NCI-H2227 treated with DMSO at 0.1 percent for 48 hours (cell line): Measurements from ENCODE around the gene ZNF835.

Experiments used
- DNase-seq: peaks from one replicate; lab custom pipeline; 2025; lab: John Stamatoyannopoulos, UW

Gene ZNF835

GRCh38 chr19:56663931-56664500 is 7.5 kb downstream of the ZNF835 start:
- no peak for DNase-seq

DNA sequence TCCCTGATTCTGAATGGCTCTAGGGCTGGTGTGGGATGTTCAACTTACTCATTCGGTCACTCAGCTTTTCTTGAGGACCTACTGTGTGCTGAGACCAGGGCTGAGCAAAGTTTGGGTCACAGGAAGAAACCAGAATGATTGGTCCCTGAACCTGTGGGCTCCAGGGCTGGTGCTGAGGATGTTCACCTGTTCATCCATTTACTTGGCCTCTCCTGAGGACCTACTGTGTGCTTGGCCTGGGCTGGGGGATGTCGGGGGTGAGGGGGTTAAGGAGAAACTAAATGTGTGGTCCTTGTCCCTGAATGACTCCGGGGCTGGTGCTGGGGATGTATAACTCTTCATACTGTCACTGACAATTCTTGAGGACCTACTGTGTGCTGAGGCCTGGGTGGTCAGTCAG is 10.3 kb downstream of the ZNF835 start:
- DNase-seq, result no peak

- DNase-seq, result peak; percentile 35
Measured at GRCh38 chr19:56660381-56661107, 11.0 kb downstream of the ZNF835 start.

- no peak for DNase-seq
Measured at GRCh38 chr19:56654151-56654550, 17.4 kb downstream of the ZNF835 start.

GRCh38 chr19:56643460-56643955 is 28.0 kb downstream of the ZNF835 start:
- no peak for DNase-seq

DNA sequence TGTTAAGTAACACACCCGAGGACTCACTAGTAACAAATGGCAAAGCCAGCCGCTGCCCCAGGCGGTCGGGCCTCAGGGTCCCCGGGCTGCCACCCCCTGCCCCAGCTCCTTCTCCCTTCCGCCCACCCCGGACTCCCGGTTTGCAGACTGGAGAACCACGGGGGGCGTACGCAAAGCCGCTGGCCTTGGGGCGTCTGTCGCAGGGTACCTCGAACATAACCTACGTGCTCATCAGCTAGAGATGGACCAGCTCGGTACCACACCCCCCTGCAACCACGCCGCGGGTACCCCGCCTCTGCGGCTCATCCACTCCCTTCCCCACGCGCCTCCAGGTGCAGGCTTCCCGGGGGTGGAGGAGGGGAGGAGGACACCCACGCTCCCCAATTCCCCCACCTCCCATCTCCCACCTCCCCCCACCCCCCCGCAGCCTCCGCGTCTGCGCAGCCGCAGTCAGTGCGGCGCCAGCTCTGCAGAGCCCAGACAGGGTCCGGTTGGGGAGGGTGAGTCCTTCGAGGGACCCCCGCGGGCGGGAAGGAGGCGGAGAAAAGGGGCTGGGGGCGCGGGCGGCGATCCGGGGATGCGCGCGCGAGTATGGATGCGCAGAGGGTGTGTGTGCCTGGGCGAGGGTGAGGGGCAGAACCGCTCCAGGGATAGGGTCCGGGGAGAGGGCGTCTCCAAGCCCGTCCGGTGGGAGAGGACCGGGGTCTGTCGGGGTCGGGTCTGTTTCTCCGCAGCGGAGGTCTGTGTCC is 28.7 kb downstream of the ZNF835 start, which contains the start of gene SMIM17:
Gene SMIM17 (plus strand): TSS at position 449 of the 749 bp plus-strand sequence. CDS start 2,509 bp downstream, outside the sequence.
- no peak for DNase-seq

GRCh38 chr19:56639217-56639616 is 32.3 kb downstream of the ZNF835 start:
- DNase-seq, result no peak

DNA sequence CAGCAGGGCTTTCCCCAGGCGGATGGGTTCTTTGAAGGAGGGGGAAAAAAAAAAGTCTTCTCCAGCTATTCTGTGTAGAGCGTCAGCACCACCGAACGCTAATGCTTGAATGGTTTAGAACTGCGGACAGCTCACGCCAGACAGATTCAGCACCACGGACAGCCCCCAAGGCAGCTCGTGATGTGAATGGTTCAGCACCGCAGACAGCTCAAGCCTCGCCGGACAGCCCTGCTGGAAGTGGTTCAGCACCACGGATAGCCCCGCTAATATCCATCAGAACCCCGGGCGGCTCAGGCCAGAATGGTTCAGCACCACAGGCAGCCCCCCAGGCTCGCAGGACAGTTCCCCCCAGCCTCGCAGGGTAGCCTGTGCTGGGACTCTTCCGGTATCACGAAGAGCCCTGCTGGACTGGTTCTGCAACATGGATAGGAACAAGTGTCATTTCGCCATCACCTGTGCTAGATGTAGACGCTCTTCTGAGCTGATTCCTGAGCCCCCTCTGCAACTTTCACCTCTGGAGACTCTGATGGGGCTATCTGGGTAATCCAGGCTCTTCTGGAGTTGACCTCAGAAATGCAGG is 33.5 kb downstream of the ZNF835 start:
- no peak for DNase-seq

DNA sequence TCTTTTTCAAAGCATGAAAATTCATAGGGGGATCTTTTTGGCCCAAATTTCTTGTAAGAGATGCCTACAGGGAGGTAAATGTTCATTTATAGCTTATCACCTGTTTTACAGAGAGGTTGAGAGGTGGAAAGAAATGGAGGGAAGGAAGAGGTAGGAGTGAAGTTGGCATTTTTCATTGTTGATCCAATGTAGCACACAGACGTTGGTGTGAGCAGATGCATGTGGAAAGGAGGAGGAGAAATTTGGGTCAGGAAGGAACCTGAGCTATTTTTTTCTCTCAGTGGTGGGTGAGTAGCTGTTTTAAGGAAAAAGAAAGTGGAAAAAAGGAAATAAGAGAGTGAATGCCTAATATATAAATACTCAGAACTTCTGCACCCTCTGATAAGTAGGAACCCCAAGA is 38.5 kb downstream of the ZNF835 start:
- DNase-seq, result no peak

GRCh38 chr19:56625708-56626107 is 45.8 kb downstream of the ZNF835 start:
- no peak for DNase-seq

GRCh38 chr19:56623006-56623405 is 48.6 kb downstream of the ZNF835 start:
- no peak for DNase-seq

DNA sequence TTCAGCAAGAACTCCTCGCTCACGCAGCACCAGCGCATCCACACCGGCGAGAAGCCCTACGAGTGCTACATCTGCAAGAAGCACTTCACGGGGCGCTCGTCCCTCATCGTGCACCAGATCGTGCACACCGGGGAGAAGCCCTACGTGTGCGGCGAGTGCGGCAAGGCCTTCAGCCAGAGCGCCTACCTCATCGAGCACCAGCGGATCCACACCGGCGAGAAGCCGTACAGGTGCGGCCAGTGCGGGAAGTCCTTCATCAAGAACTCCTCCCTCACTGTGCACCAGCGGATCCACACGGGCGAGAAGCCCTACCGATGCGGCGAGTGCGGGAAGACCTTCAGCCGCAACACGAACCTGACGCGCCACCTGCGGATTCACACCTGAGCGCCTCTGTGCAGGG is 49.2 kb downstream of the ZNF835 start:
- DNase-seq, result no peak

GRCh38 chr19:56619121-56619520 is 52.4 kb downstream of the ZNF835 start:
- no peak for DNase-seq

DNA sequence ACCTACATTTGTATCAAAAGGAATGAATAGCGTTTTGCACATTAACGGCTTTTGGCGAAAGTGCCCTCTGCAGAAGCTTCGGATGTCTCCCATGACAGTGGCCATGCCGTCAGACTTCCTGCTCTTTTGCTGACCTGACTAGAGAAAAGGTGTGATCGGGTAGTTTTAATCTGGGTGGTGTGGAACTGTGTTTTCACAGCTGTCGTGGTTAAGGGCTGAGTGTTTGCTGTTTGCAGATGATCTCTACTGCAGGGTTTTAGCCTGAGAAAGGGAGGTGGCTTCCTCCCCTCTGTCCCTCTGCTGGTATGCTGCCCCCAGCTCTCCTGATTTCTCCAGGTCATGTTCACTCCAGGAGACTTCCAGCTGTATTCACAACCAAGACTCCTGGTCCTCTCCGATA is 54.0 kb downstream of the ZNF835 start:
- DNase-seq, result no peak

DNA sequence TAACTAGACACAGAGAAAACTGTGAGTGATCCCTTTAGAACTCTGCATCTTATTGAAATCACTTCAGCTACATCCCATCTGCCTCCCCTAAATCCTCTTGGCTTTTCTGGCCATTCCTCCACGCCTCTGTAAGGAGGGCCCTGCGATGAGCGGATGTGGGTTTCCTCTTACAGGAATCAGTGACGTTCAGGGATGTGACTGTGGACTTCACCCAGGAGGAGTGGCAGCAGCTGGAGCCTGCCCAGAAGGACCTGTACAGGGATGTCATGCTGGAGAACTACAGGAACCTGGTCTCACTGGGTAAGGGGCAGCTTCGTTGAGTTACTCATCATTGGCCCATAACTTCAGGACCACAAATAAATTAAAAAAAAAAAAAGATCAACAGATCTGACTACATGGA is 57.9 kb downstream of the ZNF835 start:
- DNase-seq, result no peak

GRCh38 chr19:56612737-56613136 is 58.8 kb downstream of the ZNF835 start:
- DNase-seq, result no peak
